GM18517 (cell line): ENCODE data around the gene DUOX1.

Experiments used
- ATAC-seq: cut with Tn5 transposase; IDR thresholded peaks from one replicate; pipeline ENCODE4 v1.9.1; 2021; ENCODE audit warnings: mild to moderate bottlenecking, moderate library complexity; ENCODE audit not compliant: unreplicated experiment

The DUOX1 gene

DNA sequence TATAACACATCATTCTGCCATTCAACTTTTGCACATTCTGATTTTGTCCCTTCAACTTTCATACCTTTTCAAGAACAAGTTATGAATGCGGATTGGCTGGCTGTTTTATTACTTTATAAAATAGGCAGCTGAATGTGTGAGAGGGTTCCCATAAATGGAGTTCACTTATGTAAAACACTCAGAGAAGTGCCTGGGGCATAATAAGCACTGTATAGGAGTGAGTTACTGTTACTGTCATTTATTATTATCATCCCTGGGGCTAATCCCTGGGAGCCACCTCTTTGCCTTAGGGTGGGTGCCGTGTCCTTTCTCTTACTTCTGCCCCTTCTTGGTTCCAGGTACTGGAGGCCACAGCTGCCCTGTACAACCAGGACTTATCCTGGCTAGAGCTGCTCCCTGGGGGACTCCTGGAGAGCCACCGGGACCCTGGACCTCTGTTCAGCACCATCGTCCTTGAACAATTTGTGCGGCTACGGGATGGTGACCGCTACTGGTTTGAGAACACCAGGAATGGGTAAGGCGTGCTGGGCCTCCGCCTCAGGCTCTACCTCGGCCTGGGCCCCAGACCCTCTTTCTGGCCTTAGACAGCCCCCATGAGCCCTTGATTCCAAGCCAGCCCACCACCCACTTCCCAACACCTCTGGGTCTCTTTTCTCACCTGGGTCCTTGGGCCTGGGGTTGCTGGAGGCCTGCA lies 10.9 kb downstream of the DUOX1 start:
- ATAC-seq: no peak

DNA sequence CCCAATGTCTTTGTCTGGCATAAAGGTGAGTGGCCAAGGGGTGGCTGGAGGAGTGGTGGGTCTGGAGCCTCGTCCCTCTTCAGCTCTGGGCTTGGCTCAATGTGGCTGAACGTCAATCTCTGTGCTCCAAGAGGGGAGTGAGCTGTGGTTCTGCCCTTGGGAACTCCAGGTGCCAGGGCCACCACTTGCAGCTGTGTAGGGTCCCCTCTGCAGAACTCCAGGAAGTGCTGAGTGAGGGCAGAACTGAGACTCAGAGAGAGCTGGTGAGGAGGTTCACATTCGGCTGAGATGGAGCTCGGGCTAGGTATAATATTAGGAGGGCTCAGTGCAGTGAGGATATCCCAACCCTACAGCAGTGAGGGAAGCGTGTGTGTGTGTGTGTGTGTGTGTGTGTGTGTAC lies 11.6 kb downstream of the DUOX1 start:
- ATAC-seq: no peak

DNA sequence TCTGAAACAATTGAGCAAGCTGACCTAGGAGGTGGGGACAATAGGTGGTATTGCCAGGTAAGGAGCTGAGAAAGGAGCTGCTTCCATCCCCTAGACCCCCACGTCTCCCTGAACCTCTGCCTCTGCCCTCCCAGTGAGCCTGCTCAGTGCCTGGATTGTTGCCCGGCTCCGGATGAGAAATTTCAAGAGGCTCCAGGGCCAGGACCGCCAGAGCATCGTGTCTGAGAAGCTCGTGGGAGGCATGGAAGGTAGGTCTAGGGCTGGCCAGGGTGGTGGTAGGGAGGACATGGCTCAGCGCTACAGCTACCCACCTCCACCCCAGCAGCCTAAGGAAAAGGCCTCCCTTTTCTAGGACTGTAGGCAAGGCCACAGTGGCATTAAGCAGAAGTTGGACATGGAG lies 13.3 kb downstream of the DUOX1 start:
- ATAC-seq: no peak

DNA sequence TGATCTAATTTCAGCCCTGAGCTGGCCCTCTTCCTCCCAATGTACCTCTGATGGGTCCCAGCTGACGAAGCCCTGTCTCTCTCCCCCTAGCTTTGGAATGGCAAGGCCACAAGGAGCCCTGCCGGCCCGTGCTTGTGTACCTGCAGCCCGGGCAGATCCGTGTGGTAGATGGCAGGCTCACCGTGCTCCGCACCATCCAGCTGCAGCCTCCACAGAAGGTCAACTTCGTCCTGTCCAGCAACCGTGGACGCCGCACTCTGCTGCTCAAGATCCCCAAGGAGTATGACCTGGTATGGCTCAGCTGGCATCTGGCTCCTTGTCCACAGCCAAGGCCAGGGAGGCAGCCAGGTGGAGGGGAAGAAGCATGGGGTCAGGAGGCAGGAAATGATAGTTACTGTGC lies 14.2 kb downstream of the DUOX1 start:
- no peak for ATAC-seq

DNA sequence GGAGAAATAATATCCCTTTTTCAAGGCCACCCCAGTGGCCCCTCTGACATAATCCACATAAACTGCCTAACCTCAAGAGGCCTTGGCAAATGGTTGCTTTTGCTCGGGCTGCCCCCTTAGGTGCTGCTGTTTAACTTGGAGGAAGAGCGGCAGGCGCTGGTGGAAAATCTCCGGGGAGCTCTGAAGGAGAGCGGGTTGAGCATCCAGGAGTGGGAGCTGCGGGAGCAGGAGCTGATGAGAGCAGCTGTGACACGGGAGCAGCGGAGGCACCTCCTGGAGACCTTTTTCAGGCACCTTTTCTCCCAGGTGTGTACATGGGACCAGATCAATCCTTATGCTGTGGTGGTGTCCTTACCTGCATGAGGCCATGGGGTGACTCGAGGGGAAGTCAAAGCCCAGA lies 15.0 kb downstream of the DUOX1 start:
- no peak for ATAC-seq

DNA sequence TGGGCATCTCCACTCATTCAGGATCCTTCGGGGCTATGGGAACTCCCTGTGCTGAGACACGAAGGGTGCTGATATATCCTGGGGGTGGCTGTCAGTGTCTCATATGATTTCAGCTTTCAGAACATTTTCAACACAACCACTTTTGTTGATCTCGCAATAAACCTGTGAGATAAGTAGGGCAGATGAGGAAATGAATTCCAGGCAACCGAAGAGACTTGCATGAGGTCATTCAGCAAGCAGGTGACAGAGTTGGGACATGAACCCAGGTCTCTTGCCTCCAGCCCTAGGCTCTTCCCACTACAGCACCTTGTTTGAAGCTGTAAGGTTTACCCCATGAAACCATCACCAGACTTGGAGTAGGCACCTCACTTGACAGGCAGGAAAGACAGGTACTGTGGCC lies 16.6 kb downstream of the DUOX1 start:
- ATAC-seq: no peak

DNA sequence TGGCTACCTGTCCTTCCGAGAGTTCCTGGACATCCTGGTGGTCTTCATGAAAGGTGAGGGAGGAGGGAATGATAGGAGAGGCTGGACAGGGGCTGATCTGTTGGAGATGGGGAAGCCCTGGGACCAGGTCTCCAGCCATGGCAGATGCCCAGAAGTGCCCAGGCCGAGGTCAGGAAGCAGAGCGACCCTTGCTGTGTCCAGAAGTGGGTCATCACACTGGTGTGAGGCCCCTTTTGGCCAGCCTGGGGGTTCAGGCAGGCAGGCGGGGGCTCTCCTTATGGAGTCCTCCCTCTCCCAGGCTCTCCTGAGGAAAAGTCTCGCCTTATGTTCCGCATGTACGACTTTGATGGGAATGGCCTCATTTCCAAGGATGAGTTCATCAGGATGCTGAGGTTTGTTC lies 17.8 kb downstream of the DUOX1 start:
- no peak for ATAC-seq

DNA sequence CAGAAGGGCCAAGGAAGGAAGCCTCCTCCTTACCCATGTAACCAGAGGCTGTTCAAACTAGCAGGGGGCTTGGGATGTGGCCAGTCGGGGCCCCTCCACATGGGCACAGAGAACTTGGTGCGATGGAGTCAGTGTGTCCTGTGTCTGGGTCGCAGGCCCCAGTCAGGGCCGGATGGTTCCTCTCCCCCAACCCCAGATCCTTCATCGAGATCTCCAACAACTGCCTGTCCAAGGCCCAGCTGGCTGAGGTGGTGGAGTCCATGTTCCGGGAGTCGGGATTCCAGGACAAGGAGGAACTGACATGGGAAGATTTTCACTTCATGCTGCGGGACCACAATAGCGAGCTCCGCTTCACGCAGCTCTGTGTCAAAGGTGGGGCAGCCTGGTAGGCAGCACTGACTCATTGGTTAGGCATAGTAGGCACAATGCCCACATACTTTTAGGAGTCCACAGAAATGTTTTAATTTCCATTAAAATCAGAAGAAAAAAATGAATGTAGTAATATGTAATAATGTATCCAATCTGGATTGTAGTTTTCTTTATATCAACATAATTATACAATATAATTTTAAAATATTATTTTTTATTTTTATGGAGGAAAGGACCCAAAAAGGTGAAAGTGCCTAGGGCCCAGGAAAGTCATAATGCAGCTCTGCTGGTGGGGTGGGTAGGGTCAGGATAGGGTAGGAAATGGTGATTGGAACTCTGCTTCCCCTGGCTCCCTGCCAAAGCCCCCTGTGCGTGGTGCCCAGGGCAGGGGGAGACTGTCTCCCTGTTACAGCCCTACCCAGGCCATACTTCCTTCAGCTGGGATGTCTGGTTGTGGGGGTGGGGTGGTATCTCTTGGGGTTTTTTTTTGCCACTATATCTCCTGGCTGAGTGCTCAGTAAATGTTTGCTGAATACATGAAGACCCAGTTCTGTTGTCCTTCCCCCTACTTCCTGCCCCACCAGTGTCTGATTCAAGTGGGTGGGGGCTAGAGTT lies 18.6 kb downstream of the DUOX1 start:
- ATAC-seq: no peak

DNA sequence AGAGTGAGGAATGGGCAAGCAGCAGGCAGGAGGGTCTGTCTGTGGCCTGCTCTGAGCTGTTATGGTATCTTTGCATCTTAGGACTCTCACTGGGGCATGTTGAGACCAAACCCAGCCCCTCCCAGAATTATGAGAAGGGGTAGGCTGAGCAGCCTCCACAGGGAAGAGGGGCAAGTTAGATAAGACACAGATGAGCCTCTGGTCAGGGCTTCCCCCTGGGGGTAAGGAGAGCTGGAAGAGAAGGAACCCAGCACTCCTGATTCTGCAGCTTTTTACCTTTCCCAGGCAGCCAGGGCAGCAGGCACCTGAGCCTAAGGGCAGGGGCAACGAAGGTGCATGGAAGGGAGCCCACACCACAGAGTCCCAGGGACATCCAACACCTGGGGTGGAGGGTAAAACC lies 19.3 kb downstream of the DUOX1 start:
- ATAC-seq: no peak

DNA sequence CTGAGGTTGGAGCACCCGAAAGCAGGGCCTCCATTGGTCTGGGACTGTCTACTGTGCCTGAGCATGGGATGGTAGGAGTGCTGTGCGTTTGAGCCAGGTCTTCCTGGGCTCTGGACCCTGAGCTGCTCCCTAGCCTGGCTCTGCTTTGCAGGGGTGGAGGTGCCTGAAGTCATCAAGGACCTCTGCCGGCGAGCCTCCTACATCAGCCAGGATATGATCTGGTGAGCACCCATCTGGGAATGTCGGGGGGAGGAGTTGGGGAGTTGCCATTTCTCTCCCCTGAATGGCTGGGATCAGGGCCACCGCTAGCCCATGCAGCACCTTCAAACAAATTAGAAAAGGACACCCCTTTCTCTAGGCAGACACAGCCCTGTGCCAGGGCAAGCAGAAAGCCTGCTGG lies 20.7 kb downstream of the DUOX1 start:
- ATAC-seq: no peak

DNA sequence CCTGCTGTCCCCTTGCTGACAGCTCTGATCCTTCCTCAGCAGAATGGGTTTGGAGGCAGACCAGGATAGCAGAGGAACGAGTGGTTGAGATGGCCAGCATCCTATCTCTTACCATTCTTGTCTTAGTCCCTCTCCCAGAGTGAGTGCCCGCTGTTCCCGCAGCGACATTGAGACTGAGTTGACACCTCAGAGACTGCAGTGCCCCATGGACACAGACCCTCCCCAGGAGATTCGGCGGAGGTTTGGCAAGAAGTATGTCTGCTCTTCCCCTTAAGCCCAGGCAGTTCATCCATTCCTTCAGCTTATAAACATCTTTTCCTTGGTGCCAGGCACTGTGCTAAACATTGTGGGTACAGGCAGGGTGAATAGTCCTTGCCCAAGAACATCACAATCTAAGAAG lies 21.2 kb downstream of the DUOX1 start:
- no peak for ATAC-seq

DNA sequence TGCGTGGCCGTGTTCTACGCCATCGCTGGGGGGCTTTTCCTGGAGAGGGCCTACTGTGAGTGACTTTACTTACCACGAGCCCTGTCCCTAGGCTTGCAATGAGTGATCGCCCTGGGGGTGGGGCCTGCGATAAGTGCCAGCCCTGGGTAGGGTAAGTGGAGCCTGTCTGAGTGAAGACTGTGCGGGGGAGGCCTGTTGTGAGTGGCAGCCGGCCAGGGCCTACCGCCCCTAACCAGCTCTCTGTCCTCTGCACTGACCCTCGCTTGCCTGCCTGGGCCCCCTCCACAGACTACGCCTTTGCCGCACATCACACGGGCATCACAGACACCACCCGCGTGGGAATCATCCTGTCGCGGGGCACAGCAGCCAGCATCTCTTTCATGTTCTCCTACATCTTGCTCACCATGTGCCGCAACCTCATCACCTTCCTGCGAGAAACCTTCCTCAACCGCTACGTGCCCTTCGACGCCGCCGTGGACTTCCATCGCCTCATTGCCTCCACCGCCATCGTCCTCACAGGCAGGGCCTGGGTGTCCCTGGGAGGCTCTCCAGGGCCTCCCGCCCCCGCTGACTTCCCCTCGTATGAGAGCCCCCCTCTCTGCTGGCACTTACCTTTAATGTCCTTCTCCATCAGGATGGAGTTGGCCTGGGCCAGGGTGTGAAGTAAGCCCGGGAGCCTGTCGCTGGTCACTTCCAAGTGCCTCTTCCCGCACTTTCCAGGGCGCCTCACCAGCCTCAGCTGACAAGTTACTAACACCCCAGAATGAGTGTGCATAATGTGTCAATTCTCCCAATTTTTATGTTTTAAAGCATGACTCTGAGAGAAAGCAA lies 22.4 kb downstream of the DUOX1 start:
- ATAC-seq: no peak

DNA sequence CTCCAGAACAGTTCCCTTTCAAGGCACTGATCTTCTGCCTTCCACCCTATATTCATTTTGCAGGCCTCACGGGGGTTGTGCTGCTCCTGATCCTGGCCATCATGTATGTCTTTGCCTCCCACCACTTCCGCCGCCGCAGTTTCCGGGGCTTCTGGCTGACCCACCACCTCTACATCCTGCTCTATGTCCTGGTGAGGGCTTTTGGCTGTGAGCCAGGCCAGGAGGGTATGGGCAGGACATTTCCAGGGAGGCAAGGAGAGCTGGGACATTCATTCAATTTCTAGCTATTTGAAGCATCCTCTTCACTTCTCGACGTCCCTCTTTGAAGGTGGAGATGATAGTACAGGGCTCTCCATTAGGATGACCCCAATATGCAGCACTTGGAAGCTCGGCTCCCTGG lies 25.9 kb downstream of the DUOX1 start:
- no peak for ATAC-seq

DNA sequence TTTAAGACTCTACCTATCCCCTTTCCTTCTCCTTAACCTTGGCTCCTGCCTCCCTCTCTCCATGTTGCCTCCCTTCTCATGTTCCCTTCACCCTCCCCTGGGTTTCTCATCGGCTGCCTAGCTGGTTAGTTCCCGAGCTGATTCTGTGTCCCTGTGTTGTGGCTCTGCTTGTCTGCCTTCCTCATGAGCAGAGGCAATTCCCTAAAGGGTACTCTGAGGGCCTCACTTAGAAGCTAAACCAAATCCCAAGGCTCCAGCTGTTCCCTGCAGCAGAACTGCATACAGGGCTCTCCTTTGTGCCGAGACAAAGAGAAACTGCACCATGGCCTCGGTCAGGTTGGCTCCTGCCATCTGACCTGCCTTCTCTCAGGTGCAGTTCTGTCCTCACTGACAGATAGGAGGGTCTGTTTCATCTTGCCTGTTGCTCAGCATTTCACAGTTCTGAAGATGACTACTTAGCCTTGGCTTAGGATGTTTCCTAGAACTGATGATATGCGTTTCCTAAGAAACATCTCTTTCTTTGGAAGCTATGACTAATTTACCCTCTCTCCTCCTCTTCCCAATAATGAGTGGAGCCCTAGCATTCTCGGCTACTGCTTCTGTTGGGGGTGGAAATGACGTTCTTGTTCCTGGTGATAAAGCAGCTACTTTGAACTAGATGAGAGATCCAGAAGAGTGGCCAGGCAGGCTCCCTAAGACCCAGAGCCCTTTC lies 27.1 kb downstream of the DUOX1 start:
- no peak for ATAC-seq

DNA sequence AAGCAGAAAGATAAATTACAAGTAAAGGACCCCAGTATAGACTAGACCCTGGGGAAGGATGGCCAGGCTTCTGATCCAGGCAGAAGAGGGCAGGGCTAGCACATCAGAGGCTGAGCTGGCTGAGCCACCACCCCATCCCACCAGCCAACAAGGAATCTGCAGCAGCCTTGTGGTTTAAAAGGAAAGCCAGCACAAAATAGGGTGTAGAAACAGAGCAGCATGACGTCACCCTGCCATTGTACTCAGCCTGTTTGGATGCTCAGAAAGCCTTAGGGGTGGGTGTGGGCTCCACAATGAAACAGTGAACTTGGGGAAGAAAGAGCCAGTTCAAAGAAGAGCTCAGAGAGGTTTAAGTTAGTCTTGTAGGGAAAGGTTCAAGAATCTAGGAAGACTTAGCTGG lies 28.2 kb downstream of the DUOX1 start:
- no peak for ATAC-seq

DNA sequence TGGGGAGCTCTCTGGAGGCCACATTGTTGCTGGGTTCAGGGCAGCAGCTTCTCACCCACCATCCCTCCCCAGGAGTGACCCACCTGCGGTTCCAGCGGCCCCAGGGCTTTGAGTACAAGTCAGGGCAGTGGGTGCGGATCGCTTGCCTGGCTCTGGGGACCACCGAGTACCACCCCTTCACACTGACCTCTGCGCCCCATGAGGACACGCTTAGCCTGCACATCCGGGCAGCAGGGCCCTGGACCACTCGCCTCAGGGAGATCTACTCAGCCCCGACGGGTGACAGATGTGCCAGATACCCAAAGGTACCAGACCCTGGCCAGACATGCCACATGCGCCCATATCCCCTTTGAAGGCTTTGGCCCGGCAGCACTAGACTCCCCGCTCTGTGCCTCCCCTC lies 31.9 kb downstream of the DUOX1 start:
- no peak for ATAC-seq

DNA sequence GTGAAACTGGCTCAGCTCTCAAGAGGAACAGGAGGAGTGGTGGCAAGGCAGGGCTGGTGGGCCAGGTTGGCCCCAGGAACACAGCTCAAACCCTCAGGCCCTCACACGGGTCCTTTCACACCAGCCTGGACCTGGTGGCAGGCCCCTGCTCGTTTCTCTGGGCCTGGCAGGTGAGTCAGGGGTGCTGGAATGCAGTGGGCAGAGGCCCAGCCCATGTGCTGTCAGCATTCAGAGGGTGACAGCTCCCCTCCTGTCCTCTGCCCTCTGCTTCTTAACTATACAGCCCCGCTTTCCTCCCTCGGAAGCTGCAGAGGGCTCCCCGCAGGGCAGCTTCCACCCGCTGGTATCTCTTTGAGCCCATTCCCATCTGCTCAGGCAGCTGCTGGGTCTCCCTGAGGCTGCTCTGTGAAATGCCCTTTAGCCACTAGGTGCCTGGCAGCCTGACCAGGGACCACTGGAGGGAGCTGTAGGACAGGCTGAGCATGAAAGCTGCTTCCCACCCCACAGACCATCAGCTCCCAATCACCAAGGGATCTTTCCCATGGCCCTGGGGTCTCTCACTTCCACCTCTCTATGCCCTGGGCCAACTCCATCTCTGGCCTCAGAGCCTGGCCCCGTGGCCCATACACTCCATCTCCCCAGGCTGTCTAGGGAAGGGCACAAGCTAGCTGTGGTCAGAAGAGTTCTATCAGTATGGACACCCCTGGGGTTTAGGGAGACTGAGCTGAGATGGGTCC lies 33.1 kb downstream of the DUOX1 start:
- ATAC-seq: no peak

DNA sequence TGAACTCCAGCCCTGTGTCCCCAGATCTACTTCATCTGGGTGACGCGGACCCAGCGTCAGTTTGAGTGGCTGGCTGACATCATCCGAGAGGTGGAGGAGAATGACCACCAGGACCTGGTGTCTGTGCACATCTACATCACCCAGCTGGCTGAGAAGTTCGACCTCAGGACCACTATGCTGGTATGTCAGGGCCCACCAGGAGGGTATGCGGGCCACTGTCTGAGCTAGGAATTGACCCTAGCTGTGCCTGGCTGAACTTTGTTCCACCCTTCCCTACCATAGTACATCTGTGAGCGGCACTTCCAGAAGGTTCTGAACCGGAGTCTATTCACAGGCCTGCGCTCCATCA lies 33.7 kb downstream of the DUOX1 start:
- no peak for ATAC-seq

DNA sequence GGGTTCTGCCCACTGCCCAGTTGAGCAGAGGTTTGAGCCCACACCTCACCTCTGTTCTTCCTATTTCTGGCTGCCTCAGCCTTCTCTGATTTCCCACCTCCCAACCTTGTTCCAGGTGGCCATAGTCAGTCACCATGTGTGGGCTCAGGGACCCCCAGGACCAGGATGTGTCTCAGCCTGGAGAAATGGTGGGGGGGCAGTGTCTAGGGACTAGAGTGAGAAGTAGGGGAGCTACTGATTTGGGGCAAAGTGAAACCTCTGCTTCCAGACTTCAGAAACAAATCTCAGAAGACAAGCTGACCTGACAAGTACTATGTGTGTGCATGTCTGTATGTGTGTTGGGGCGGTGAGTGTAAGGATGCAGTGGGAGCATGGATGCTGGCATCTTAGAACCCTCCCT lies 35.1 kb downstream of the DUOX1 start:
- ATAC-seq: no peak

DNA sequence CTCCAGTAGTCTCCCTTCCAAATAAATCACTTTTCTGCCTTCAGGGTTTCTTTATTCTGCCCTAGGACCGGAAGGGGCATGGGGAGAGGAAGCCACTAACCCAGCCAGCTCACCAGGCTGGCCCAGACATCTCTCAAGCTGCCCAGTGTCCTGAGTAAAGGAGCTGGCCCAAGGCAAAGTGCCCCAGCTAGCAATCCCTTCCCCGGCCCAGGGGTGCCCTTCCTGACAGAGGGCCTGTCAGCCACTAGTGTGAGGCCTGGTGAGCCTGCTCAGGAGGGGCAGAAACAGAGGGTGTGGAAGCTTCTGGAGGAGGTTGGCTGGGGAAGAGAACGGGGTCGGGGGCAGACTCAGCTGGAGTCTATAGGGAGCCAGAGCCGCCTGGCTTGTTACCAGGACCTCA lies 35.7 kb downstream of the DUOX1 start:
- no peak for ATAC-seq
